WI38 (cell line): Measurements from ENCODE around the gene ANO6.

Source experiments
- H3K4me3 ChIP-seq: 2 replicates; pipeline ENCODE4 v1.5.1; 2011; ENCODE audit warnings: low read depth, mild to moderate bottlenecking, control low read depth, low read length
- TF ChIP-seq, protein P1 (sequence below): IDR thresholded peaks from 2 replicates; pipeline ENCODE4 v1.5.1; 2012; ENCODE audit warnings: low read depth, mild to moderate bottlenecking, control low read depth, low read length

The ANO6 gene

DNA sequence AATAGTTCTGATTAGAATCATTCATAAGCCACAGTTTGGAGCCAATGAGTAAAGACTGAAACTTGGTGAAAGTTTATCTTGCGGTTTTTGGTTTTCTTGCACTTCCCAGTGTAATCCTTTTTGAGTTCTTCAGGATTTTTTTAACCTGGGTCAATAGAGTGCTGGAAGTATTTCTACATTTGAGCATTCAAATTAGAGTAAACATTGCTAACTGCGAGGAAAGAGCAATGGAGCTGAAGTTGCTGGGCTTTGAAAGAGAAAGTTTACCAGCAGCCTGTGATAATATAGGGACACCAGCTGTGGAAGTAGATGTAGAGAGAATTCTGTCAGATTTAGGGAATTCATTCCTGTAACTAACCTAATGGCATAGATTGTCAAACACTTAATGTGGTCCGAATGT is 30.3 kb downstream of the ANO6 start:
- TF ChIP-seq, protein P1, sequence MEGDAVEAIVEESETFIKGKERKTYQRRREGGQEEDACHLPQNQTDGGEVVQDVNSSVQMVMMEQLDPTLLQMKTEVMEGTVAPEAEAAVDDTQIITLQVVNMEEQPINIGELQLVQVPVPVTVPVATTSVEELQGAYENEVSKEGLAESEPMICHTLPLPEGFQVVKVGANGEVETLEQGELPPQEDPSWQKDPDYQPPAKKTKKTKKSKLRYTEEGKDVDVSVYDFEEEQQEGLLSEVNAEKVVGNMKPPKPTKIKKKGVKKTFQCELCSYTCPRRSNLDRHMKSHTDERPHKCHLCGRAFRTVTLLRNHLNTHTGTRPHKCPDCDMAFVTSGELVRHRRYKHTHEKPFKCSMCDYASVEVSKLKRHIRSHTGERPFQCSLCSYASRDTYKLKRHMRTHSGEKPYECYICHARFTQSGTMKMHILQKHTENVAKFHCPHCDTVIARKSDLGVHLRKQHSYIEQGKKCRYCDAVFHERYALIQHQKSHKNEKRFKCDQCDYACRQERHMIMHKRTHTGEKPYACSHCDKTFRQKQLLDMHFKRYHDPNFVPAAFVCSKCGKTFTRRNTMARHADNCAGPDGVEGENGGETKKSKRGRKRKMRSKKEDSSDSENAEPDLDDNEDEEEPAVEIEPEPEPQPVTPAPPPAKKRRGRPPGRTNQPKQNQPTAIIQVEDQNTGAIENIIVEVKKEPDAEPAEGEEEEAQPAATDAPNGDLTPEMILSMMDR: no peak
- H3K4me3 ChIP-seq: no peak overlapping the region

DNA sequence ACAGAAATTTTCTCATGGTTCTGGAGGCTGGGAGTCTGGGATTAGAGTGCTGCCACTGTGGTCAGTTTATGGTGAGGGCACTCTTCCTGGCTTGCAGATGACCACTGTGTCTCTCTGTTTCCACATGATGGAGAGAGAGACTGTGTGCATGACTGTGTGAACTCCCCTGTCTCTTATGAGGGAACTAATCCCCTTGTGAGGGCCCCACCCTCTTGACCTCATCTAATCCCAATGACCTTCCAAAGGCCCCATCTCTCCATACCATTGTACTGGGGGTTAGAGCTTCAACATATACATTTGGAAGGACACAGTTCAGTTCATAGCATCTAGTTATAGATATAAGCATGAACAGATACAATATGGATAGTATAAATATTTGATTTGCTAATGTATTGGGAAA is 31.7 kb downstream of the ANO6 start:
- TF ChIP-seq, protein P1: no peak
- H3K4me3 ChIP-seq: no peak overlapping the region

DNA sequence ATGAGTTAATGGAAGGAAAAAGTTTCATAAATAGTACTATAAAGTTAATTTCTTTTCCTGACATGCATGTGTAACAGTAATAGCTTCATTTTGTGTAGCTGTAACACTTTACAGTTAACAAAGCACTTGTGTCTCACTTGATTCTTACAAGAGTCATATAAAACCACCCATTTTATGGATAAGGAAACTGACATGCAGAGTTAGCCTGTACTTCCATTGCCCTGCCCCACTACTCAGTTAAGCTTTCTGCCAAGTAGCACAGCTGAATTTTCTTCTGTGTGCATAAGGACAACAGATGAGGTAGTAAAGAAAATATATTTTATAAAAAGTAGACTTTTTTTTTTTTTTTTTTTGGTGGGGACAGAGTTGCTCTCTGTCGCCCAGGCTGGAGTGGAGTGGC is 32.2 kb downstream of the ANO6 start:
- TF ChIP-seq, protein P1: no peak
- no peak overlapping the region for H3K4me3 ChIP-seq

DNA sequence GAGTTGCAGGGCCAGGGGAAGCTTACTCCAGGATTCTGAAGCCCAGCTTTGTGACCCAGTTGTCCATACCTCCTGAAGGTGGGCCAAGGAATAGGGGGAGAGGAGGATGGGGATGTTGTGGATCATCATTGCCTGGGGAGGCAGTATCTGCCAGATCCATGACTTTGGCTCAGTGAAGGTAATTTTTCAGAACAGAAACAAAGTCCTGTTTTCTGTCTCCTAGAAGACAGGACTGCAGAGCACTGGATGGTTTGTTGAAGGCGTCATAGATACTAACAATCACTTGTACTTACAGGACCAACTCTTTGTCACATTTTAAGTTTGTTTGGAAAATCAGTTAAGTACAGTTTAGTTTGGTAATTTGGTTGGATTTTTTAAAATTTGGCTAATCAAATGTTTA is 38.4 kb downstream of the ANO6 start:
- TF ChIP-seq, protein P1: no peak
- H3K4me3 ChIP-seq: no peak overlapping the region

DNA sequence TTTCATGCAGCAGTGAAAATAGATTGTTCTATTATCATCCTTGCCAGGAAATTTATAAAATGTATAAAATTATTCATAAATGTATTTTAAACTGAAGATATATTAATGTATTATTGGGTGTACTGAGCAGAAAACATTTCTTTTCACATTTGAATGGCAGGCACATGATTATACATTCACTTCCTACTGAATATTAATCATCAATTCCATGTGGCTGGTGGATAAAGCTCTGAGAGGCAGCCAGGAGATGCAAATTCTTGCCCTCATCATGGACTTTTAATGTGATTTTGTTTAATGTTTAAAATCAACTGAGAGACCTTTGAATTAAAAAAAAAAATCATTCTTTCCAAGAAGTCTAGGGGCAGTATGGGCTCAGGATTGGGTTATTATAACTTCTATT is 40.8 kb downstream of the ANO6 start:
- H3K4me3 ChIP-seq: no peak overlapping the region
- TF ChIP-seq, protein P1: no peak

DNA sequence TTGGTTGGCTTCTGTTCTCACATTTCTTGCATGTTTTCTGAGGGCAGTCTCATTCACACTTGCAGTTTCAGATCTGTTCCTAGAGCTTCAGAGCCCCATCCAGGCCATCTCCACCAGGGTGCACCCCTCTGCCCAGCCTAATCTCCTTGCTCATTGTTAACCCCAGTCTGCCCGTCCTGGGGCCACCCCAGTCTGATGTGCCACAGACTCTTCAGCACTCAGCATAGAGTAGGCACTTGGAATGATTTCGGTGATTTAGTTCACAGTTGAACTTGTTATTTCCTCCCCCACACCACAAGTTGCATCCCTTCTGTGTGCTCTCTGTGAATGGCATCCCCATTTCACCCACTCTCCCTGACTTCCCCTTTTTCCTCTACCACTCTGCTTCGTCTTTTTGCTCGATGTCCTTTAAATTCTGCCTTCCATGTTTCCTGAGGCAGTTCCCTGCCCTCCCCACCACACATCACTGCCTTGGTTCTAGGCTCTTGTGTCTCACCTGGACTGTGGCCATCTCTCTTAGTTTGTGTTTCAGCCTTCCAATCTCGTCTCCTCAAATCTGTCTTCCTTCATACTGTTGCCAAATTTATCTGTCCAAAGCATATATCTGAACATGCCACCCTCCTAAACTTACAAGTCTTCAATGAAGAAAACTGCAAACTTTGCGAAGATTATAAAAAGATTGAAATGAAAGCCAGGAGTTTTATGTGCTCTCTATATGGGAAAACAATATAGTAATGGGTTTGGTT is 41.5 kb downstream of the ANO6 start:
- TF ChIP-seq, protein P1: no peak
- no peak overlapping the region for H3K4me3 ChIP-seq

DNA sequence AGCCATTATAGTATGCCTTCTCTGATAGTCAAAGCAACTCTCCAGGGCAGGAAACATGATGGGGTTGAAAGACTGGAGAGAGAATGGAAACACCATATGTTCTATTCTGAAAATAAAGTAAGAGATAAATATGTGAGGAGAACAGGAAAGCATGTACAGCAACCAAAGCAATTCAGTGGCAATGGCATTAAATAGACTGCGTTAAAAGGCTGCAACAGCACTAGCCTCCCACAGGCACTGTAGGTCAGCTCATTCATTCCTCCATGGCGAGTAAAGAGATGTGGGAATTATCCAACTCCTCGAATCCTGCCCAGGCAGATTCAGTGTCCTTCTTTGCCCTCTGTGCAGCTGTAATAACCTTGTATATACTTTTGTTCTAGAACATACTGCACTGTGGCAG is 43.8 kb downstream of the ANO6 start:
- H3K4me3 ChIP-seq: no peak overlapping the region
- TF ChIP-seq, protein P1: no peak
